CD14-positive monocyte (primary cell): ENCODE results near the gene NEUROD2. TPM values are rescaled to one million over a fixed set of nuclear protein-coding genes. Genes with fewer than 3 reads are reported as not detected.

ENCODE experiments used
- DNase-seq, 3 donors: peaks; one replicate each; pipeline ENCODE4 v3.0.0-alpha.2; 2011 to 2022
- H2AFZ ChIP-seq: 2 replicates; pipeline ENCODE4 v1.6.0; 2012; ENCODE audit warnings: mild to moderate bottlenecking, low read depth, low read length, inconsistent platforms; ENCODE audit not compliant: insufficient read depth, poor library complexity, severe bottlenecking
- H3K27ac ChIP-seq, 2 donors: 1 replicate in 1 of 2; 2 replicates in 1 of 2; pipeline ENCODE4 v1.5.1; 2012 to 2013; ENCODE audit warnings: low read length in 2 of 2, control low read depth in 1 of 2, inconsistent platforms in 1 of 2, low read depth in 1 of 2, mild to moderate bottlenecking in 1 of 2
- H3K27me3 ChIP-seq, 2 donors: one replicate each; pipeline versions ENCODE4 v1.6.0 to v1.6.1; 2011 to 2013; ENCODE audit warnings: low read length in 2 of 2; ENCODE audit not compliant: control insufficient read depth in 2 of 2, insufficient read depth in 2 of 2
- H3K36me3 ChIP-seq, 2 donors: replicated peaks in 1 of 2; 1 replicate in 1 of 2; 2 replicates in 1 of 2; pipeline versions ENCODE4 v1.5.1 to v1.6.1; 2012 to 2013; ENCODE audit warnings: low read length in 2 of 2, control low read depth in 1 of 2, inconsistent platforms in 1 of 2, mild to moderate bottlenecking in 1 of 2; ENCODE audit not compliant: insufficient read depth in 2 of 2, control insufficient read depth in 1 of 2
- H3K4me1 ChIP-seq, 2 donors: 1 replicate in 1 of 2; 2 replicates in 1 of 2; pipeline versions ENCODE4 v1.5.1 to v1.6.1; 2012 to 2013; ENCODE audit warnings: low read length in 2 of 2, control low read depth in 1 of 2, inconsistent platforms in 1 of 2, mild to moderate bottlenecking in 1 of 2, moderate library complexity in 1 of 2; ENCODE audit not compliant: insufficient read depth in 2 of 2, control insufficient read depth in 1 of 2
- H3K4me2 ChIP-seq: replicated peaks from 2 replicates; pipeline ENCODE3; 2012; ENCODE audit warnings: low read length, moderate library complexity, mild to moderate bottlenecking; ENCODE audit not compliant: poor library complexity, severe bottlenecking; ENCODE audit errors: extremely low read depth
- H3K4me3 ChIP-seq, 3 experiments: fragments of 200-600 bp in 1 of 3; sonication (generic) in 1 of 3; replicated peaks in 1 of 3; 1 replicate in 2 of 3; 2 replicates in 1 of 3; pipeline ENCODE4 v1.5.1; 2011 to 2013; ENCODE audit warnings: low read length in 3 of 3, mild to moderate bottlenecking in 3 of 3, control low read depth in 2 of 3, low read depth in 2 of 3, inconsistent platforms in 1 of 3, moderate library complexity in 1 of 3
- H3K79me2 ChIP-seq: 2 replicates; pipeline ENCODE4 v1.6.0; 2012; ENCODE audit warnings: mild to moderate bottlenecking, control low read depth, inconsistent platforms, low read length, moderate library complexity; ENCODE audit not compliant: insufficient read depth
- H3K9ac ChIP-seq: 2 replicates; pipeline ENCODE4 v1.6.0; 2017; ENCODE audit warnings: low read length, mild to moderate bottlenecking; ENCODE audit not compliant: insufficient read depth, poor library complexity, severe bottlenecking
- H3K9me3 ChIP-seq, 2 donors: replicated peaks in 1 of 2; 1 replicate in 1 of 2; 2 replicates in 1 of 2; pipeline versions ENCODE4 v1.5.1 to v1.6.1; 2012 to 2013; ENCODE audit warnings: low read length in 2 of 2, control low read depth in 1 of 2; ENCODE audit not compliant: control insufficient read depth in 1 of 2, insufficient read depth in 1 of 2
- H4K20me1 ChIP-seq: 2 replicates; pipeline ENCODE4 v1.6.0; 2012; ENCODE audit warnings: mild to moderate bottlenecking, low read length, control low read depth, moderate library complexity; ENCODE audit not compliant: insufficient read depth
- H3K27ac Mint-ChIP-seq, 7 donors: one replicate each; pipeline ENCODE4 v1.8.0; 2020; ENCODE audit warnings: mild to moderate bottlenecking in 7 of 7, mixed read lengths in 7 of 7, moderate library complexity in 6 of 7, inconsistent platforms in 2 of 7
- H3K27me3 Mint-ChIP-seq, 3 donors: one replicate each; pipeline ENCODE4 v1.8.0; 2021 to 2022; ENCODE audit warnings: low read depth in 3 of 3, mild to moderate bottlenecking in 3 of 3, mixed read lengths in 3 of 3, moderate library complexity in 3 of 3, inconsistent platforms in 1 of 3
- H3K36me3 Mint-ChIP-seq, 2 donors: one replicate each; pipeline ENCODE4 v1.8.0; 2020; ENCODE audit warnings: mixed read lengths in 2 of 2, inconsistent platforms in 1 of 2, mild to moderate bottlenecking in 1 of 2
- H3K4me1 Mint-ChIP-seq: one replicate; pipeline ENCODE4 v1.8.0; 2020; ENCODE audit warnings: mild to moderate bottlenecking, mixed read lengths
- H3K4me3 Mint-ChIP-seq, 2 donors: one replicate each; pipeline ENCODE4 v1.8.0; 2020; ENCODE audit warnings: mild to moderate bottlenecking in 2 of 2, mixed read lengths in 2 of 2, moderate library complexity in 1 of 2
- H3K9me3 Mint-ChIP-seq, 7 donors: one replicate each; pipeline ENCODE4 v1.8.0; 2020 to 2022; ENCODE audit warnings: mixed read lengths in 7 of 7, mild to moderate bottlenecking in 6 of 7, moderate library complexity in 6 of 7, inconsistent platforms in 2 of 7
- CTCF ChIP-seq: fragments of 200-600 bp; IDR thresholded peaks from one replicate; pipeline ENCODE4 v1.8.0; 2022; ENCODE audit warnings: antibody characterized with exemption, mild to moderate bottlenecking
- WGBS: methylation state at CpG from one replicate; pipeline ENCODE4 v1.1.5; 2013; ENCODE audit warnings: missing lambda C conversion rate; ENCODE audit not compliant: insufficient coverage; 5-methylcytosine and 5-hydroxymethylcytosine counted together
- intact Hi-C, 2 donors: fragments of 100-400 bp; cut with micrococcal nuclease; formaldehyde crosslinking; loops; one replicate each; pipeline versions ENCODE4 v1.15.0 to v1.15.1; 2023
- polyA plus RNA-seq, 3 donors: library from polyadenylated mRNA; depleted of rRNA in 1 of 3; unstranded in 2 of 3; stranded (reverse) in 1 of 3; fragments of 300-500 nt in 2 of 3; fragments of >200 nt in 1 of 3; fragmentation: Illumina TruSeq in 2 of 3; gene quantifications; 1 replicate in 2 of 3; 2 replicates in 1 of 3; pipeline ENCODE4 v1.2.3, GENCODE V29; 2012 to 2021

NEUROD2 gene
- polyA plus RNA-seq, 3 donors: not detected

GRCh38 chr17:39618956-39619785, 11.5 kb upstream of the NEUROD2 start:
- Histone ChIP-seq H2AFZ (peak overlapping the region; percentile 77), H3K27ac (no peak overlapping the region), H3K4me1 (peaks cover 20 to 27% of the 10 kb centered on the region in 2 donors), H3K79me2 (no peaks in the 10 kb centered on the region), H3K4me3 (peak overlapping the region in 1 of 3 experiments; percentile 79), H3K9me3 (no peaks in the 10 kb centered on the region), H3K27me3 (peaks cover 9 to 54% of the 10 kb centered on the region in 2 donors), H4K20me1 (no peaks in the 10 kb centered on the region), H3K4me2 (peak overlapping the region; percentile 84), H3K36me3 (no peaks in the 10 kb centered on the region), H3K9ac (no peak overlapping the region)
- 52% methylated on average over 7 of the region's 13 CpGs for WGBS
- H3K27ac Mint-ChIP-seq: peak overlapping the region in 1 of 7 donors; percentile 40
- peaks cover 0 to 3% (median 0%) of the 10 kb centered on the region in 7 donors for H3K9me3 Mint-ChIP-seq
- H3K36me3 Mint-ChIP-seq: no peaks in the 10 kb centered on the region
- H3K4me3 Mint-ChIP-seq: peak overlapping the region in 1 of 2 donors; percentile 92
- peaks cover 23% of the 10 kb centered on the region for H3K4me1 Mint-ChIP-seq
- TF ChIP-seq CTCF: no peak
- DNase-seq: no peak
- intact Hi-C loops: no loop called here
- H3K27me3 Mint-ChIP-seq: peaks cover 42 to 79% (median 65%) of the 10 kb centered on the region in 3 donors

- no peak overlapping the region for H3K9ac ChIP-seq
- intact Hi-C loops: no loop called here
- H3K9me3 ChIP-seq: no peaks in the 10 kb centered on the region
- 0% methylated on average over 22 of the region's 33 CpGs for WGBS
- H3K4me3 ChIP-seq: peak overlapping the region; percentile 42 to 79 (median 48)
- Mint-ChIP-seq H3K9me3 (peaks cover 0 to 3% (median 0%) of the 10 kb centered on the region in 7 donors), H3K4me3 (peak overlapping the region; percentile 79 to 92), H3K4me1 (peaks cover 21% of the 10 kb centered on the region), H3K36me3 (no peaks in the 10 kb centered on the region), H3K27ac (no peak overlapping the region), H3K27me3 (peaks cover 41 to 81% (median 69%) of the 10 kb centered on the region in 3 donors)
- no peak for DNase-seq
- no peaks in the 10 kb centered on the region for H4K20me1 ChIP-seq
- peaks cover 20 to 27% of the 10 kb centered on the region in 2 donors for H3K4me1 ChIP-seq
- TF ChIP-seq CTCF: no peak
- H3K36me3 ChIP-seq: no peaks in the 10 kb centered on the region
- no peaks in the 10 kb centered on the region for H3K79me2 ChIP-seq
- H2AFZ ChIP-seq: peak overlapping the region; percentile 77
- H3K27ac ChIP-seq: no peak overlapping the region
- H3K27me3 ChIP-seq: peaks cover 9 to 51% of the 10 kb centered on the region in 2 donors
- peak overlapping the region; percentile 84 for H3K4me2 ChIP-seq
These were observed 10.7 kb upstream of the NEUROD2 start for GRCh38 chr17:39618246-39618913.
